Activated naive CD4-positive, alpha-beta T cell treated with anti-CD3 and anti-CD28 coated beads, Interleukin-2, amount 50 U/mL, for 72 hours (primary cell): ENCODE results near the gene SLC2A6. TPM values are rescaled to one million over a fixed set of nuclear protein-coding genes. Genes with fewer than 3 reads are reported as not detected.
A peak's percentile ranks its signal among the peaks of the same experiment; 100 is the strongest.

ENCODE experiments used
- ATAC-seq, 2 donors: fragments of 150-1000 bp; cut with Tn5 transposase; 2 replicates each; pipeline ENCODE4 v1.10.0; 2021; ENCODE audit warnings: mild to moderate bottlenecking in 2 of 2, moderate library complexity in 2 of 2
- DNase-seq, 2 donors: peaks; one replicate each; pipeline ENCODE4 v3.0.0; 2021 to 2022; ENCODE audit warnings: low spot score in 2 of 2
- H3K27ac Mint-ChIP-seq, 2 donors: one replicate each; pipeline ENCODE4 v1.8.0; 2022; ENCODE audit warnings: mild to moderate bottlenecking in 2 of 2, mixed read lengths in 2 of 2
- H3K36me3 Mint-ChIP-seq, 2 donors: one replicate each; pipeline ENCODE4 v1.8.0; 2022; ENCODE audit warnings: mixed read lengths in 2 of 2
- H3K9me3 Mint-ChIP-seq, 2 donors: one replicate each; pipeline ENCODE4 v1.8.0; 2022; ENCODE audit warnings: mixed read lengths in 2 of 2
- total RNA-seq, 2 donors: library from RNA; stranded (reverse); gene quantifications; one replicate each; pipeline ENCODE4 v1.2.3, GENCODE V29; 2022

The SLC2A6 gene, protein sequence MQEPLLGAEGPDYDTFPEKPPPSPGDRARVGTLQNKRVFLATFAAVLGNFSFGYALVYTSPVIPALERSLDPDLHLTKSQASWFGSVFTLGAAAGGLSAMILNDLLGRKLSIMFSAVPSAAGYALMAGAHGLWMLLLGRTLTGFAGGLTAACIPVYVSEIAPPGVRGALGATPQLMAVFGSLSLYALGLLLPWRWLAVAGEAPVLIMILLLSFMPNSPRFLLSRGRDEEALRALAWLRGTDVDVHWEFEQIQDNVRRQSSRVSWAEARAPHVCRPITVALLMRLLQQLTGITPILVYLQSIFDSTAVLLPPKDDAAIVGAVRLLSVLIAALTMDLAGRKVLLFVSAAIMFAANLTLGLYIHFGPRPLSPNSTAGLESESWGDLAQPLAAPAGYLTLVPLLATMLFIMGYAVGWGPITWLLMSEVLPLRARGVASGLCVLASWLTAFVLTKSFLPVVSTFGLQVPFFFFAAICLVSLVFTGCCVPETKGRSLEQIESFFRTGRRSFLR
- total RNA-seq = 1 to 10 TPM; 1.0 to 1.8 TPM

DNA sequence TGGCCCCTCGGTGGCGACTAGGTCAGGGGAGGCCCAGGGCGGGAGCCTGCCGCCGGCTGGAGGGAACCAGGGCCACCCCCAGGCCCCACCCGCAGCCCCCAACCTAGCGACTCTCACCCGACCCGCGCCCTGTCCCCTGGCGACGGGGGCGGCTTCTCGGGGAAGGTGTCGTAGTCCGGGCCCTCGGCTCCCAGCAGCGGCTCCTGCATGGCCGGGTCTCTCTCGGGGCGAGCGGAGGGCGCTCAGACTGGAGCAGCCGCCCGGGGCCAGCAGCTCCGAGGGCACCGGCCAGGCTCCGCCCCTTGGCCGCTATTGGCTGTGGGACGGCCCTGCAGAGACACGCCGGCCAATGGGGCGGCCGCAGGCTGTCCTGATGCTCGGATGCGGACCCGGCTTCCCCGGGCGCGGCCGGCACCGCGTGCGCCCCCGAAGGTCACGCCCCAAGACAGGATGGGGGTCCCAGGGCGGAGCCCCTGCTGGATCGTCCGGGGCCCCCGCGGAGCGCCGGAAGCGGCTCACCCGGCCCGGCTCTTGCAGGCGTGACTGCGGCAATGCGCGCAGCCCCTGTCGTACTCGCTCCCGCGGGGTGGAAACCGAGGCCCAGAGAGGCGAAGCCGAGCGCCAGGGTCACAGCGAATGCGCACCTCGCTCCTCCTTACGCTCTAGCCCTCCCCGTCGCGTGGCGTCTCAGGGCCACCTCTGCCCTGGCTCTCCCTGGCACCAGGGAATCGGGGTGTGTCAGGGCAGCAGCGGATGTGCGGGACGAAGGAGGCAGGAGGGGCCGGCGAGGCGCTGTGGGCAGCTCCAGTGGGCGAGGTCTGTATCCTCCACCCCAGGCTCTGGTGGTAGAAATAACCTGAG, at the start of gene SLC2A6:
TSS of gene SLC2A6 (minus strand) at position 249 of the 861 bp plus-strand sequence. CDS start at position 209, 40 bp downstream.
- ATAC-seq = peak; percentile 99 to 100
- H3K27ac Mint-ChIP-seq = no peak within 1 kb of the TSS
- H3K36me3 Mint-ChIP-seq = no peaks in the 10 kb centered on the region
- DNase-seq = peak; percentile 85
- no peaks in the 10 kb centered on the region for H3K9me3 Mint-ChIP-seq

DNA sequence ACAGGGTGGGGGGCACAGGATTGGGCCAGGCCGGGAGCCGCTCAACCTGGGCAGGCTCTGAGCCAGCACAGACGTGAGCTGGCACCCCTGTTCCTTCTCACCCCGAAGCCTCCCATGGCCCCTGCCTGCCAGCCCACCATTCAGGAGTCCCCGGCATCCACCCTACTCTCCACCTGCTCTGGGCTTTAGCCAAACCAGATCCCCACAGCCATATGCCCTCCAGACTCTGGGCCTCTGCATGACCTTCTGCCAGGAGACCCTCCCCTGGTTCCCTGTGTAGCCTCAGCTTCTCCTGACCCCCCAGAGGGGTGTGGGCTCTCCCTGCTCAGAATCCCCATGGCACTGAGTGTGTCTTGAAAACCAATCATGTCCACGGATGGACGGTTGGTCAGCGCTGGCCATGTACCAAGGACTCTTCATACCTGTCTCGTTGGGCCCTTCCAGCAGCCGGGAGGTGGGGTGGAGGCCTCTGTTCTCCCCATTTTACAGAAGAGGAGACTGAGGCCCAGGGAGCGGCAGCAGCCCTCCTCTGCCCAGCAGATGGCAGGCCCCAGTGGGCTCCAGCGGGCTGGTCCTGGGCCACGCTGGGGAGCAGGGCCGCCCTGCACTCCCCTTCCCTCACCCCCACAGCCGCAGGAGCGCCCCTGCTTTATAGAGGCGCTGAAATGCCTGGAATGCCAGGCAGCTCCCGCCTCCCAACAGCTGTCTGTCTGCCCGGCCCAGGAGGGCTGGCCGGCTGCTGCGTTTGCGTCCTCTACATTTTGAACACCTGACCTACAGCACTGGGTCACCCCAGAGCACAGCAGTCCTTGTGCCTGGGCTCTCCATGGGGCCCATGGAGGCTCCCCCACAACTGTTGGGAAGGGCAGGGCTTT, 49.3 kb upstream of the SLC2A6 start:
- H3K36me3 Mint-ChIP-seq = no peaks in the 10 kb centered on the region
- H3K27ac Mint-ChIP-seq = no peak overlapping the region
- ATAC-seq = no peak
- no peaks in the 10 kb centered on the region for H3K9me3 Mint-ChIP-seq
- no peak for DNase-seq

DNA sequence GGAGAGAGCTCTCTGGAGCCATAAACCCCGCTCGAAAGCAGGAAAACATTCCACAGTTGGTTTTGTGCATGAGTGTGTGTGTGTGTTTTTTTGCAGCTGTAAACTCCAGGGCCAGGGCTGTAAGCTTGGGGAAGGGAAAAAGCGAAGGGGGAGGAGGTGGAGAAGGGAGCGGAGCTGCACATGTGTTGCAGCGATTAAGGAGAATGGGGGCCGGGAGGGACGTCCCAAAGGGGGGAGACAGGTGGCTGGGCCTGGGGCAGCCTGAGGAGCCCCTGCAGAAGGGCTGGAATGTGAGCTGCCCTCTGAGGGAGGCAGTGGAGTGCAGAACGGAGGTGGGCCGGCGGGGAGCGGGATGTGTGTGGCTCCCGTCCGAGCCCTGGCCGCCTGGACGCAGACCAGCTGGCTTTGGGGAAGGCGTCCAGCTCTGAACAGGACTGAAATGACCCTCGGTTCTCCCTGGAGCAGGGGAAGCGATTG, 48.6 kb upstream of the SLC2A6 start:
- ATAC-seq = no peak
- DNase-seq = no peak
- H3K36me3 Mint-ChIP-seq = no peaks in the 10 kb centered on the region
- no peaks in the 10 kb centered on the region for H3K9me3 Mint-ChIP-seq
- H3K27ac Mint-ChIP-seq = no peak overlapping the region

DNA sequence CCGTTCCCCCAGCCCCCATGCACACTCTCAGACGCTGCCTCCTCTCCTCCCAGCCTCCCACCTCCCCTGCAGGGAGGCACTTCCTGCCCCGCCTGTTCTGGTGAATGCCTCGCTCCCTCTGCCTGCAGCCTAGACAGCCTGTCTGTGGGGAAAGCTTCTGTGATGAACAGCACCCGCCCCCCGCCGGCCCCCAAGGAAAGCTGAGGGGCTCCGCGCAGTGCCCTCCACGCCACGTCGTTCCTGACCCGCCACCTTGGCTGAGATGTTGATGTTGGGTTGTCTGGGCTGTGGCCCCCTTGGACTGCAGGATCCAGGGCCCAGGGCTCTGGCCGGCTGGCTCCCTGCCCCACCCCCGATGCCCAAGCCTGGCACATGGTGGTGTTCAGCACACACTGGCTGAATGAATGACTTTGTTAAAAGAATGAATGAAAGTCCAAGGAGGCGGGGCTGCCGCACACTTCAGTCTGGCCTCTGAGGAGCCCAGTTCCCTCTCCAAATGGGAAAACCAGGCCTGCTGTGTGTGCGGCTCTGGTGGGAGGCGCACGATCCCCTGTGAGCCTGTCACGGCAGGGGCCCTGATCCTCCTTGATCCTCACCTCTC, 47.9 kb upstream of the SLC2A6 start:
- DNase-seq (no peak), ATAC-seq (no peak)
- no peaks in the 10 kb centered on the region for H3K36me3 Mint-ChIP-seq
- no peaks in the 10 kb centered on the region for H3K9me3 Mint-ChIP-seq
- no peak overlapping the region for H3K27ac Mint-ChIP-seq

DNA sequence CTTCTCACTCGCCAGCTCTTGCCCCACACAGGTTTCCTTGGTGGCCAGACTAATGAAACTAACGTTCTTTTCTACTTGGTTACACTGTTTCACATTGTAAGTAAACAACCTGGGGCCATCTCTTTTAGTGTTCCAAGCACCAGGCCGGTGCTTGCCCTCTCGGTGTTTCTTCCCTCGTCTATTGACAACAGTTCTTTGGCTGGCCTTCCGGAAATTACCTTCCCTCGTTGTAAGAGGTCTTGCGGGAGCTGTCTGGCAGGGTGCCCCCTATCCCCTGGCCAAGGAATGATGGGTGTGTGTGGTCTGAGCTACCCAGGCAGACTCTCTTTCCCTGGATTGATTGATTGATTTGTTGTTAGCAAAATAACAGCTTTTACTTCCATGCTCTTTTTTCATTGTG, 46.8 kb upstream of the SLC2A6 start:
- ATAC-seq (no peak), DNase-seq (no peak)
- Mint-ChIP-seq H3K36me3 (no peaks in the 10 kb centered on the region), H3K27ac (peak overlapping the region in 1 of 2 donors; percentile 76), H3K9me3 (no peaks in the 10 kb centered on the region)

DNA sequence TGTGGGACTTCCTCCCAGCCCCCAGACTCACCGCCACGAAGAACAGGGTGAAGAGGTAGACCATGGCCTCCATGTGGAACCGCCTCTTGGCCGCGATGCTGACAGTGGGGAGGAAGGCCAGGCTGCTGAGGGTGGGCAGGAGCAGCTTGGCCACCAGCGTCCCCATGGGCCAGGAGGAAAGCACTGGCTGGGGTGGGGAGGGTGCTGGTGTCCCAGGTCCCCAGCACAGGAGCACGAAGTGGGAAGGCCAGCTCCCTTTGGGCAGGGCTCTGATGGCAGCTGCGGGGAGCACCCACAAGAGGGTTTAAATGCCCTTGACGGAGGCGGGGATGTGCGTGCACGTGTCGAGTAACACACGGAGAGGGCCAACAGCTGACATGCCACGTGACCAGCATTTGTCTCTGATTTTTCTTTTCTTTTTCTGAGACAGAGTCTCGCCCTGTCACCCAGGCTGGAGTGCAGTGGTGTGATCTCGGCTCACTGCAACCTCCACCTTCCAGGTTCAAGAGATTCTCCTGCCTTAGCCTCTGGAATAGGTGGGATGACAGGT, 45.9 kb upstream of the SLC2A6 start, which contains the start of gene MYMK:
TSS of gene MYMK (minus strand) at position 281 of the 550 bp plus-strand sequence. CDS start at position 166, 115 bp downstream.
- Mint-ChIP-seq H3K9me3 (no peaks in the 10 kb centered on the region), H3K36me3 (no peaks in the 10 kb centered on the region), H3K27ac (peak within 1 kb of the TSS in 1 of 2 donors; percentile 76)
- no peak for DNase-seq
- no peak for ATAC-seq

DNA sequence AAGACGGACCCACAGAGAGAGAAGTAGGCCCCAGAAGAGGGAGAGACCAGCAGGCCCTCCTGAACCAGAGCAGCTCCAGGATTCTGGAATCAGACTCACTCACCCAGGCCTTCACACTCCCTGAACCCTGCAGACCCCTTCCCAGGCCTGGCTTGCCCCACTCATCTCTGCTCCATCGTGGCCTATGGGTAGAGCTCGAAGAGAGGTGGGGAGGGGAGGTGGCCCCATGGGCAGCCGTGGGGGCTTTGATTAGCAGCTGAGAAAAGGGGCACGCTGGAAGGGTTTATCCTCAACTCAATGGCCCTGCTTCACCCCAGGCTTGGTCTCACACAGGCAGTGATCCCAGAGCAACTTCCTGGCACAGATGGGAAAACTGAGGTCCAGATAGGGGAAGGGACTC, 45.2 kb upstream of the SLC2A6 start:
- no peak overlapping the region for H3K27ac Mint-ChIP-seq
- DNase-seq (no peak), ATAC-seq (no peak)
- no peaks in the 10 kb centered on the region for H3K36me3 Mint-ChIP-seq
- no peaks in the 10 kb centered on the region for H3K9me3 Mint-ChIP-seq

DNA sequence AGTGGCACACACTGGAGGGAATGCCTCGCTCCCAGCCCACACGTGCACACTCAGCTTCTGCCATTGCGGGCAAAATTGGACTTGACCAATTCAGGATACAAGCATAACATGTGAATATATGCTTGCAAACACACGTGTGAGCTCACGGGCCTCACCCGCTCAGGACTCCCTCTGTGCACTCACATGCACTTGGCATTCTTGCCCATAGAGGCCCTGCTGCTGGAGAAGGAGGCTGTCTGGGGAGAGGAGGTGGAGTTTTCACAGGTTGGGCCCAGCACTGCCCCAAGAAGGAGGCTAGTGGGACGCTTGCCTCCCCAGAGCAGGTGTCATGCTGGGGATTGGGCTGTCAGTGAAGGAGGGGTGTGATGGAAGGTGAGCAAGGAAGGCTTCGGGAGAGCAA, 44.2 kb upstream of the SLC2A6 start:
- no peaks in the 10 kb centered on the region for H3K36me3 Mint-ChIP-seq
- H3K9me3 Mint-ChIP-seq = no peaks in the 10 kb centered on the region
- no peak overlapping the region for H3K27ac Mint-ChIP-seq
- no peak for DNase-seq
- ATAC-seq = no peak

DNA sequence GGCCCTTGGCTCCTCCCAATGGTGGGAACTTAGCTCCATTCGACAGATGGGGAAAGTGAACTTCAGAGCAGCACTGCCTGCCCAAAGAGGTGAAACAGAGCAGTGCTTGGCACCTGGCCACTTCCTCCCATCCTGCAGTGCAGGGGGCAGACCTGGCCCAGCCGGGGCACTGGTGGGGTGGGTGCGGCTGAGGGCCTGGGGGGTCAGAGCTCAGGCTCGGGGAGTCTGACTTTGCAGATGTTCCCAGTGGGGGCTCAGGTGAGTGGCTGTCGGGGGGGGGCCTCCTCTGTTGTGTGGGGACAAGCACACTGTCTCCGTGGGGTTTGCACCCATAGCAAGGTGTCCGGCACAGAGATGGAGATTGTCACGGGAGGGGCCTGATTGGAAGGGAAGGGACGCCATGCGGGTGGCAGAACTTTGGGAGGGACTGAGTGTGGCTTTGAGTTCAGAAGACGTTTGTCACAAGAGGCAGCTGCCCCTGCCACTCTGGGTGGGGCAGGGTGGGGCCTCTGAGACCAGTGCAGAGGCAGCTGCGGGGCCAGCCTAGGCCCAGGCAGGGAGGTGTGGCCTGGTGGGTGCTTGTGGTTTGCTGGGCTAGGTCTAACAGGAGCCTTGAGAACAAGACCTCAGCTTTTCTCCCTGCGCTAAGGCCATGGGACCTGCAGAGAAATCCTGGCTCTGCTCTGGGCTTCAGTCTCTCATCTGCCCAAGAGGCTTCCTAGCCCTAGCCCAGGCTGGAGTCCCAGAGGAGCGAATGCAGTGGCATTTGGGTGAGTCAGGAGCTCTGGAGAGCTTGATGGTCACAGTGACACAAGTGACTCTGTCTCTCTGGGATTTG, 43.4 kb upstream of the SLC2A6 start:
- H3K36me3 Mint-ChIP-seq = no peaks in the 10 kb centered on the region
- ATAC-seq = no peak
- H3K27ac Mint-ChIP-seq = no peak overlapping the region
- no peak for DNase-seq
- no peaks in the 10 kb centered on the region for H3K9me3 Mint-ChIP-seq

DNA sequence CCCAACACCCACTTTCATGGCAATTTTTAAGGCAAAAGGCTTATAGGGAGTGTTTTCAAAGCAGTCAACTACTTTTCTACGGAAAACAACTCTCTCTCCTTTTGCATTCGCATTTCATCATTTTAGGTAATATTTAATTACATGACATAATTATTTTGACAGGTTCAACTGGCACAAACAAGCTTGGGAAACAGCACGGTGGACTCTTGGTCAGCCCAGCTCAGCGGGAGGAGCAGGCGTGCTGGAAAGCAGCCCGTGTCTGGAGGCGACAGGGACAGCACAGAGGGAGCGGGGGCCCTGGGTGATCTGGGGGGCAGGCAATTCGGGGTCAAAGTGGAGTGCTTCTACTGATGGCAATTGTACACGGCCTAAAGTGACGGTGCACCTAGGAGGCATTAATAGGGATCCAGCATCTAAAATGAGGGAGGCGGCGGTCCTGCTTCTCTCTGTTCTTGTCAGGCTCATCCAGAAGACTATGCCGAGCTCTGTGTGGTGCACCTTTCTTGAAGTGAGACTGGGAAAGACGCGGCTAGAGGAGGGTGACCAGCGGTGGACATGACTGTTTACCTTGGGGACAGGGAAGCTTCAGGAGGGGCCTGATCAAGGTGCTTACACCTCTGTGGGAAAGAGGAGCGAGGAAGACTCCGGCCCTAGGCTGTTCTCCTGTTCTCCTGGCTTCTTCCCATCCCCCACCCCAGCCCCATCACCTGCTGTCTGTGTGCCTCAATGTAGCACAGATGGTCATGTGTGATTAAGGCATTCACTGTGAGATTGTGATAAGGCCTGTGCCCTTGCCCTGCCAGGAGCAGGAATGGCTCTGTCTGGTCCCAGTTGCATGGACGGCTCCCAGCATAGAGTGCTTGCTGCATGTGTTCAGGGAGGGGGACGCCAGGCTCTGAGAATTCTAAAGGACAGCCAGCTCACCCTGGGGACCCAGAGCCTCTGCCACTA, 42.5 kb upstream of the SLC2A6 start:
- no peak for ATAC-seq
- no peak overlapping the region for H3K27ac Mint-ChIP-seq
- no peaks in the 10 kb centered on the region for H3K36me3 Mint-ChIP-seq

DNA sequence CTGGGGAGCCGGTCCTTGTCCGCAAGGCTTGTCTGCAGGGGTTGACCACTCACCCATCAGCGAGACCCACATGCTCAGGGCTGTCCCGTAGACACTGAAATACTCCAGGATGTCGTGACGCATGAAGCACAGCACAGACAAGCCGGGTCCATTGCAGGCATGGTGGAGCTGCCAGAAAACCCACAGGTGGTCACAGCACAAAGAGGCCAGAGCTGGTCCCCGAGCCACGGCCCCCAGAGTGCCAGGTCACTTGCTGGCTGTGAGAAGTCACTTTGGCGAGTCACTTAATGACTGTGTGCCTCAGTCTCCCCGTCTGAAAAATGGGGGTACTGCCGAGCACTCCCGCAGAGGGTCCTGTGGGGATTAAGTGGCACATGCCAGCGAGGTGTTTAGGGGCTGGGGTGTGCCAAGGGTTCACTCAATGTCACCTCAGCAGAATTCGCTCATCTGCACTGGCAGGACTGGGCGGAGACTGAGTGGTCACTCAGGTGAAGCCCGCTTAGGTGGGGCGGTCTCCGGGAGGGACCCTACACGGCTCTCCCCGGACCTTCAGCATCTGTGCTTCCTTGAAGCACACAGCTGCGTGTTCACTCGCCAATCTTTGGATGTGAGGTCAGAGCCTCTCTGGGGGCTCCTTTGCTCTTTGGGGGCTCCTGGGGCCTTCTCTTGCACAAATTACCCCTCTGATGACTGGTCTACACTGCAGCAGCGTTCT, 41.4 kb upstream of the SLC2A6 start:
- Mint-ChIP-seq H3K9me3 (no peaks in the 10 kb centered on the region), H3K27ac (no peak overlapping the region), H3K36me3 (no peaks in the 10 kb centered on the region)
- DNase-seq = no peak
- no peak for ATAC-seq

More for the DNA sequence above, 42.5 kb upstream of the SLC2A6 start:
- H3K9me3 Mint-ChIP-seq = no peaks in the 10 kb centered on the region
- no peak for DNase-seq

DNA sequence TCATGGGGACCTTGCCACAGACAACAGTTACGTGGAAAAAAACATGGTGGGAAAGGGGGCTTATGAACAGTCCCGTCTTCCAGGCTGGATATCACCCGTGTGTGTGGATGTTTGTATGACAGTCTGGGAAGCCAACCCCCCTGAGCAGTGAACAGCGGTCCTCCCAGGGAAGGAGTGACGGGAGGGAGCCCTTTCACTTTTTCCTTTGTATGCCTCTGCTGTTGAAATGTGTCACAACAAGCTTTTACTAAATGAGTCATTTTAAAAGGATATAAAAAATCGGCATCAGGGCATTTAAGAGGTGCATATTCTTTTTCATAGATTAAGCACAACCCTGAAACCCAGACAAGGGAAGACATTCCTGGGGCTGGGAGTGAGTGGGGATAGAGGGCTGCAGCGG, 40.8 kb upstream of the SLC2A6 start:
- Mint-ChIP-seq H3K36me3 (no peaks in the 10 kb centered on the region), H3K9me3 (no peaks in the 10 kb centered on the region), H3K27ac (no peak overlapping the region)
- DNase-seq = no peak
- no peak for ATAC-seq

DNA sequence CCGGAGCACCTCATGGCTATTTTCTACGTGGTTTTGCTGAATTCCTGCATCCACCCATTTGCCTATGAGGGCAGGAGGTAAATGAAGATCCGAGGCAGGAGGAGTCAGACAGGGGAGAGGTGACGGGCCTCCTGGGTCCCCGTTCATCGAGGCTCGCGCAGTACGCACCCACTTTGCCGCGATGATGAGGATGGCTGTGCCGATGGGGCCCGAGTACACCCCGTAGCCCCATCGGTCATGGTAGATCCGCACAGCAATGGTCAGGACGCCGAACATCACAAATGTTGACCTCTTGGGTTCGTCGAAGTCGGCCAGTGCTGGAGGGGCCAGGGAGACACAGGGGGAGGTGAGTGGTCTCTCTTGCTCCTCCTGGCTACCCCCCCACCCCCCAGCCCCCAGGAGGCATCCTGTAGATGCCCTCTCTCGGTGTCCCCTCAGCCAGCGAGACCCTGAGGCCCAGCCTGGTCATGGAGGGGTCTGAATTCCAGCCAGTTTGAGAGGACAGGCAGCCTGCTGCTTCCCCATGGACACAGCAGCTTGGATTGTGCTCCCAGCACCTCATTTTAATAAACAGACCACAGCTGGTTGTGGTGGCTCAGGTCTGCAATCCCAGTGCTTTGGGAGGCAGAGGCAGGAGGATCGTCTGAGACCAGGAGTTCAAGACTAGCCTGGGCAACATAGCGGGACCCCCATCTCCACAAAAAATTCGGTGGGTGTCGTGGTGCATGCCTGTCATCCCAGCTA, 40.0 kb upstream of the SLC2A6 start:
- DNase-seq = no peak
- Mint-ChIP-seq H3K36me3 (no peaks in the 10 kb centered on the region), H3K27ac (peak overlapping the region in 1 of 2 donors; percentile 60), H3K9me3 (no peaks in the 10 kb centered on the region)
- ATAC-seq = no peak
